ENCODE measurements around the gene ZNF487.

ZNF487 gene

DNA sequence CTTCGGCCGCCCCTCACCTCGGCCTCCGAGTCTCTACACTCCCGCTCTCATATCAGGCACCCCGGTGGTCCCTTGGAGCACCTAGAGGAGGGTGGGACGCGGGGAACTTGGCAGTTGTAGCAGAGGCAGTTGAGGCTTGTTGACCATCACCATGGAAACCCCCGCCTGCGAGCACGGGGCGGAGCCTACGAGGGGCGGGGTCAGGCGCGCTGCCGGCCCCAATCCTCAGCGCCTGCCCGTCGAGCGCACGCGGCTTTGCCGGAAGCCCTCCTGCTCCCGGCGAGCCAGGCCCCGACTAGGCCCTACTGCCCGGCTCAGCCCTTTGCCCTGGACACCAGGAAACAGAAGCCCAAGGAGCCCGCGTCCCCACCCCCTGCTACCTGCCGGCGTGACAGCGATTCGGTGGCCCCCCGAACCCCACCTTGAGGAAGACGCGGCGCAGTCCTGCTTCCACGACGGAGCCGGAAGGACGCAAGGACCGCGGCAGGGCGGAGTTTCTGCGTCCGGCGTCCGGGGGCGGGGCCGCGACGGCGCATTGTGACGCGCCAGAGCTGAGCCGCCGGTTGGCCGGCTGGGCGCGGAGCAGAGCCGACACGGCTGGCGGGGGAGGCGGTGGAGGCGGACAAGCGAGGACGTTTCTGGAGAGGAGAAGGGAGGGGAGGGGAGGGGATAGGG, 28.1 kb upstream of the ZNF487 start, which contains the start of gene HNRNPF (continued):
- no peak for TF ChIP-seq ZNF292 (tag by site-specific recombination; IDR thresholded peaks at IDR 0.05; ENCODE audit: borderline replicate concordance, low read depth)
- TF ChIP-seq, protein P1, sequence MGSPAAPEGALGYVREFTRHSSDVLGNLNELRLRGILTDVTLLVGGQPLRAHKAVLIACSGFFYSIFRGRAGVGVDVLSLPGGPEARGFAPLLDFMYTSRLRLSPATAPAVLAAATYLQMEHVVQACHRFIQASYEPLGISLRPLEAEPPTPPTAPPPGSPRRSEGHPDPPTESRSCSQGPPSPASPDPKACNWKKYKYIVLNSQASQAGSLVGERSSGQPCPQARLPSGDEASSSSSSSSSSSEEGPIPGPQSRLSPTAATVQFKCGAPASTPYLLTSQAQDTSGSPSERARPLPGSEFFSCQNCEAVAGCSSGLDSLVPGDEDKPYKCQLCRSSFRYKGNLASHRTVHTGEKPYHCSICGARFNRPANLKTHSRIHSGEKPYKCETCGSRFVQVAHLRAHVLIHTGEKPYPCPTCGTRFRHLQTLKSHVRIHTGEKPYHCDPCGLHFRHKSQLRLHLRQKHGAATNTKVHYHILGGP (tag by site-specific recombination; IDR thresholded peaks at IDR 0.05): no peak
- TF ChIP-seq, protein P2, sequence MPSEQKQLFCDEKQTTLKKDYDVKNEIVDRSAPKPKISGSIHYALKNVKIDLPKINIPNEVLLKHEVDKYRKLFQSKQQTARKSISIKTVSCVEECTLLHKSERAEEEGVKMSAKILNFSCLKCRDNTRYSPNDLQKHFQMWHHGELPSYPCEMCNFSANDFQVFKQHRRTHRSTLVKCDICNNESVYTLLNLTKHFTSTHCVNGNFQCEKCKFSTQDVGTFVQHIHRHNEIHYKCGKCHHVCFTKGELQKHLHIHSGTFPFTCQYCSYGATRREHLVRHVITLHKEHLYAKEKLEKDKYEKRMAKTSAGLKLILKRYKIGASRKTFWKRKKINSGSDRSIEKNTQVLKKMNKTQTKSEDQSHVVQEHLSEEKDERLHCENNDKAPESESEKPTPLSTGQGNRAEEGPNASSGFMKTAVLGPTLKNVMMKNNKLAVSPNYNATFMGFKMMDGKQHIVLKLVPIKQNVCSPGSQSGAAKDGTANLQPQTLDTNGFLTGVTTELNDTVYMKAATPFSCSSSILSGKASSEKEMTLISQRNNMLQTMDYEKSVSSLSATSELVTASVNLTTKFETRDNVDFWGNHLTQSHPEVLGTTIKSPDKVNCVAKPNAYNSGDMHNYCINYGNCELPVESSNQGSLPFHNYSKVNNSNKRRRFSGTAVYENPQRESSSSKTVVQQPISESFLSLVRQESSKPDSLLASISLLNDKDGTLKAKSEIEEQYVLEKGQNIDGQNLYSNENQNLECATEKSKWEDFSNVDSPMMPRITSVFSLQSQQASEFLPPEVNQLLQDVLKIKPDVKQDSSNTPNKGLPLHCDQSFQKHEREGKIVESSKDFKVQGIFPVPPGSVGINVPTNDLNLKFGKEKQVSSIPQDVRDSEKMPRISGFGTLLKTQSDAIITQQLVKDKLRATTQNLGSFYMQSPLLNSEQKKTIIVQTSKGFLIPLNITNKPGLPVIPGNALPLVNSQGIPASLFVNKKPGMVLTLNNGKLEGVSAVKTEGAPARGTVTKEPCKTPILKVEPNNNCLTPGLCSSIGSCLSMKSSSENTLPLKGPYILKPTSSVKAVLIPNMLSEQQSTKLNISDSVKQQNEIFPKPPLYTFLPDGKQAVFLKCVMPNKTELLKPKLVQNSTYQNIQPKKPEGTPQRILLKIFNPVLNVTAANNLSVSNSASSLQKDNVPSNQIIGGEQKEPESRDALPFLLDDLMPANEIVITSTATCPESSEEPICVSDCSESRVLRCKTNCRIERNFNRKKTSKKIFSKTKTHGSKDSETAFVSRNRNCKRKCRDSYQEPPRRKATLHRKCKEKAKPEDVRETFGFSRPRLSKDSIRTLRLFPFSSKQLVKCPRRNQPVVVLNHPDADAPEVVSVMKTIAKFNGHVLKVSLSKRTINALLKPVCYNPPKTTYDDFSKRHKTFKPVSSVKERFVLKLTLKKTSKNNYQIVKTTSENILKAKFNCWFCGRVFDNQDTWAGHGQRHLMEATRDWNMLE (tag by site-specific recombination; conservative IDR thresholded peaks at IDR 0.05; ENCODE audit: low read depth): peak; percentile 68
- TF ChIP-seq ZFP69B (tag by site-specific recombination; IDR thresholded peaks at IDR 0.05): no peak
- TF ChIP-seq ZNF664 (tag by site-specific recombination; IDR thresholded peaks at IDR 0.05): no peak
- TF ChIP-seq ZNF248 (tag by site-specific recombination; IDR thresholded peaks at IDR 0.05): no peak
- no peak for TF ChIP-seq ZNF571 (tag by site-specific recombination; IDR thresholded peaks at IDR 0.05)
- no peak for TF ChIP-seq ZNF785 (tag by site-specific recombination; IDR thresholded peaks at IDR 0.05)
- no peak for TF ChIP-seq ZNF121 (tag by site-specific recombination; IDR thresholded peaks at IDR 0.05)
- TF ChIP-seq, protein P3, sequence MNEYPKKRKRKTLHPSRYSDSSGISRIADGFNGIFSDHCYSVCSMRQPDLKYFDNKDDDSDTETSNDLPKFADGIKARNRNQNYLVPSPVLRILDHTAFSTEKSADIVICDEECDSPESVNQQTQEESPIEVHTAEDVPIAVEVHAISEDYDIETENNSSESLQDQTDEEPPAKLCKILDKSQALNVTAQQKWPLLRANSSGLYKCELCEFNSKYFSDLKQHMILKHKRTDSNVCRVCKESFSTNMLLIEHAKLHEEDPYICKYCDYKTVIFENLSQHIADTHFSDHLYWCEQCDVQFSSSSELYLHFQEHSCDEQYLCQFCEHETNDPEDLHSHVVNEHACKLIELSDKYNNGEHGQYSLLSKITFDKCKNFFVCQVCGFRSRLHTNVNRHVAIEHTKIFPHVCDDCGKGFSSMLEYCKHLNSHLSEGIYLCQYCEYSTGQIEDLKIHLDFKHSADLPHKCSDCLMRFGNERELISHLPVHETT (tag by site-specific recombination; IDR thresholded peaks at IDR 0.05): no peak
- no peak for TF ChIP-seq TRIM28 (IDR thresholded peaks at IDR 0.05; ENCODE audit: borderline replicate concordance, low read length)
- no peak for TF ChIP-seq ZNF530 (tag by site-specific recombination; IDR thresholded peaks at IDR 0.05; ENCODE audit: low read depth)
- TF ChIP-seq GLIS1 (tag by site-specific recombination; IDR thresholded peaks at IDR 0.05): peak; percentile 5; the same call in 1 of the 2 replicates
- TF ChIP-seq, protein P4, sequence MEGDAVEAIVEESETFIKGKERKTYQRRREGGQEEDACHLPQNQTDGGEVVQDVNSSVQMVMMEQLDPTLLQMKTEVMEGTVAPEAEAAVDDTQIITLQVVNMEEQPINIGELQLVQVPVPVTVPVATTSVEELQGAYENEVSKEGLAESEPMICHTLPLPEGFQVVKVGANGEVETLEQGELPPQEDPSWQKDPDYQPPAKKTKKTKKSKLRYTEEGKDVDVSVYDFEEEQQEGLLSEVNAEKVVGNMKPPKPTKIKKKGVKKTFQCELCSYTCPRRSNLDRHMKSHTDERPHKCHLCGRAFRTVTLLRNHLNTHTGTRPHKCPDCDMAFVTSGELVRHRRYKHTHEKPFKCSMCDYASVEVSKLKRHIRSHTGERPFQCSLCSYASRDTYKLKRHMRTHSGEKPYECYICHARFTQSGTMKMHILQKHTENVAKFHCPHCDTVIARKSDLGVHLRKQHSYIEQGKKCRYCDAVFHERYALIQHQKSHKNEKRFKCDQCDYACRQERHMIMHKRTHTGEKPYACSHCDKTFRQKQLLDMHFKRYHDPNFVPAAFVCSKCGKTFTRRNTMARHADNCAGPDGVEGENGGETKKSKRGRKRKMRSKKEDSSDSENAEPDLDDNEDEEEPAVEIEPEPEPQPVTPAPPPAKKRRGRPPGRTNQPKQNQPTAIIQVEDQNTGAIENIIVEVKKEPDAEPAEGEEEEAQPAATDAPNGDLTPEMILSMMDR (tag by site-specific recombination; IDR thresholded peaks at IDR 0.05): no peak
- TF ChIP-seq ZNF747 (tag by site-specific recombination; IDR thresholded peaks at IDR 0.05): no peak
- TF ChIP-seq ZFP41 (tag by site-specific recombination; IDR thresholded peaks at IDR 0.05; ENCODE audit: borderline replicate concordance): no peak
- TF ChIP-seq ZNF670 (tag by site-specific recombination; IDR thresholded peaks at IDR 0.05; ENCODE audit: low read depth): no peak
- TF ChIP-seq MYNN (tag by site-specific recombination; IDR thresholded peaks at IDR 0.05; ENCODE audit: borderline replicate concordance): no peak
- peak; percentile 78 for TF ChIP-seq ZNF561 (tag by site-specific recombination; IDR thresholded peaks at IDR 0.05; ENCODE audit: borderline replicate concordance)
- no peak for TF ChIP-seq ZNF701 (tag by site-specific recombination; IDR thresholded peaks at IDR 0.05)
- TF ChIP-seq, protein P5, sequence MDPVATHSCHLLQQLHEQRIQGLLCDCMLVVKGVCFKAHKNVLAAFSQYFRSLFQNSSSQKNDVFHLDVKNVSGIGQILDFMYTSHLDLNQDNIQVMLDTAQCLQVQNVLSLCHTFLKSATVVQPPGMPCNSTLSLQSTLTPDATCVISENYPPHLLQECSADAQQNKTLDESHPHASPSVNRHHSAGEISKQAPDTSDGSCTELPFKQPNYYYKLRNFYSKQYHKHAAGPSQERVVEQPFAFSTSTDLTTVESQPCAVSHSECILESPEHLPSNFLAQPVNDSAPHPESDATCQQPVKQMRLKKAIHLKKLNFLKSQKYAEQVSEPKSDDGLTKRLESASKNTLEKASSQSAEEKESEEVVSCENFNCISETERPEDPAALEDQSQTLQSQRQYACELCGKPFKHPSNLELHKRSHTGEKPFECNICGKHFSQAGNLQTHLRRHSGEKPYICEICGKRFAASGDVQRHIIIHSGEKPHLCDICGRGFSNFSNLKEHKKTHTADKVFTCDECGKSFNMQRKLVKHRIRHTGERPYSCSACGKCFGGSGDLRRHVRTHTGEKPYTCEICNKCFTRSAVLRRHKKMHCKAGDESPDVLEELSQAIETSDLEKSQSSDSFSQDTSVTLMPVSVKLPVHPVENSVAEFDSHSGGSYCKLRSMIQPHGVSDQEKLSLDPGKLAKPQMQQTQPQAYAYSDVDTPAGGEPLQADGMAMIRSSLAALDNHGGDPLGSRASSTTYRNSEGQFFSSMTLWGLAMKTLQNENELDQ (tag by site-specific recombination; IDR thresholded peaks at IDR 0.05; ENCODE audit: low read depth): no peak
- no peak for TF ChIP-seq PRDM1 (tag by site-specific recombination; IDR thresholded peaks at IDR 0.05)
- TF ChIP-seq ZNF157 (tag by site-specific recombination; IDR thresholded peaks at IDR 0.05): no peak
- 0 out of 2 replicates have a peak, but pooled peaks have one; percentile 15 for TF ChIP-seq OVOL3 (tag by site-specific recombination; IDR thresholded peaks at IDR 0.05)
- TF ChIP-seq ZNF2 (tag by site-specific recombination; IDR thresholded peaks at IDR 0.05): peak; percentile 52; the same call in 1 of the 2 replicates
- TF ChIP-seq ZNF112 (tag by site-specific recombination; IDR thresholded peaks at IDR 0.05): no peak
- peak; percentile 88 for TF ChIP-seq ZBTB8A (tag by site-specific recombination; IDR thresholded peaks at IDR 0.05)
- no peak for TF ChIP-seq ZNF677 (tag by site-specific recombination; IDR thresholded peaks at IDR 0.05)
- TF ChIP-seq ZNF585B (tag by site-specific recombination; IDR thresholded peaks at IDR 0.05): no peak
- peak; percentile 81 for TF ChIP-seq KLF16 (tag by site-specific recombination; IDR thresholded peaks at IDR 0.05)

Measured in HEK293 (cell line).